Measurements from ENCODE around the gene SHROOM2.

DNA sequence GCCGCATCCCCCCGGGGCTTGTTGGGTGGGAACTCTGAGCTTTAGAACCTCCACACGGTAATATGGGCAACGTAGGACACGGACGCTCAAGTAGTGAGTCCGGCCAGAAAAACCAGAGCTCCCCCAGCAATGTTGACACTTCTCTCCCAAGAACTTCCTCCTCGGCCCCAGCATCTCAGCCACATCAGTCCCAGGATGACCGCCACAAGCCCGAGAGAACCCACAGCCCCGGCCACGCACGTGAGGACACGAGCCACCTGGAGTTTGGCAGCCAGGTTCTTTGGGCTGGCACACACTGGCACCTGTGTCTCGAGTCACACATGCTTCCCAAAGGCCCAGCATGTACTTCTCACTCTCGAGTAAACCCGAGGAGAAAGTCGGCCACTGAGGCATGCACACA is 197.2 kb downstream of the SHROOM2 start:
- TF ChIP-seq POLR2A (IDR thresholded peaks at IDR 0.05; ENCODE audit: low read depth, low read length) (no peak), POLR2AphosphoS5 (IDR thresholded peaks at IDR 0.05; ENCODE audit: low read depth, low read length) (no peak), SPI1 (IDR thresholded peaks at IDR 0.05; ENCODE audit: low read depth, low read length) (no peak), TAF1 (IDR thresholded peaks at IDR 0.05; ENCODE audit: low read depth, low read length) (no peak), POU2F2 (IDR thresholded peaks at IDR 0.05; ENCODE audit: low read depth, low read length) (no peak)
